Testis (tissue), 2 donors: Measurements from ENCODE around the gene SIAH2.

ENCODE experiments used
- CTCF ChIP-seq, 3 experiments: fragments of 450-650 bp in 2 of 3; fragments of 200-600 bp in 1 of 3; sonication (generic) in 1 of 3; IDR thresholded peaks; one replicate each; pipeline ENCODE4 v1.5.1; 2016 to 2019; ENCODE audit warnings: antibody characterized with exemption in 3 of 3, mild to moderate bottlenecking in 2 of 3, moderate library complexity in 1 of 3
- POLR2A ChIP-seq: fragments of 450-650 bp; IDR thresholded peaks from one replicate; pipeline ENCODE4 v1.6.1; 2017; ENCODE audit warnings: antibody characterized with exemption, mild to moderate bottlenecking, moderate library complexity

DNA sequence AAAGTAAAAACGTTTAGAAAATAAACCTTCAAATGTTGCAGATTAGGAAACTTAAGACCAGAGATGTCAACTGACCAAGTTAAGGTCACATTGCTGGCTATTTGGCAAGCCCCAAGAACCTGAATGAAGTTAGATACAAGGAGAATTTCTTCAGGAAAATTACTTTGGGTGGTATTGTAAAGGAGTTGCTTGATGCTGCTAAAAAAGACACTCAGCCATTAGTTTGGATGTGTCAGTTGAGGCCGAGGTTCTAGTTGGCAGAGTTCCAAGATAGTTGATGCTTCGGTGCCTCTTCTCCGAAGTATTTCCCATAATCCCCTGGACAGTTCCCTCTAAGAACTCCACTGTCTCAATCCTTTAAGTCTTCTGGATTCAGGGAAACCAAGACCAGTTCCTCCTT is 24.3 kb downstream of the SIAH2 start:
- TF ChIP-seq POLR2A = no peak
- TF ChIP-seq CTCF (IDR thresholded peaks at IDR 0.05) = no peak
